K562 (cell line): ENCODE results near the gene CHRNE. TPM values are rescaled to one million over a fixed set of nuclear protein-coding genes. Genes with fewer than 3 reads are reported as not detected.

ENCODE experiments used
- BACH1 ChIP-seq: fragments of 200-800 bp; sonication (Bioruptor generic); IDR thresholded peaks from 2 replicates; pipeline ENCODE4 v1.6.1; 2016; ENCODE audit warnings: missing genetic modification characterization, missing compliant biosample characterization
- CXXC5 ChIP-seq: fragments of 250-450 bp; sonication (Bioruptor Pico); IDR thresholded peaks from 2 replicates; pipeline ENCODE4 v1.8.0; 2022; ENCODE audit warnings: inconsistent platforms, mild to moderate bottlenecking, moderate library complexity
- EP400 ChIP-seq: fragments of 450-650 bp; IDR thresholded peaks from 2 replicates; pipeline ENCODE4 v1.6.1; 2017; ENCODE audit warnings: antibody characterized with exemption, mild to moderate bottlenecking, moderate library complexity
- FOXJ2 ChIP-seq: fragments of 200-800 bp; sonication (Bioruptor generic); IDR thresholded peaks from 2 replicates; pipeline ENCODE4 v1.6.1; 2016; ENCODE audit warnings: missing genetic modification characterization, missing compliant biosample characterization
- HIVEP1 ChIP-seq: fragments of 250-450 bp; sonication (Bioruptor Pico); IDR thresholded peaks from 2 replicates; pipeline ENCODE4 v1.4.0; 2020; ENCODE audit warnings: mild to moderate bottlenecking
- HNRNPLL ChIP-seq: fragments of 200-400 bp; formaldehyde crosslinking; IDR thresholded peaks from 2 replicates; pipeline ENCODE4 v1.6.1; 2017; ENCODE audit warnings: low read length, low read depth, mild to moderate bottlenecking; ENCODE audit not compliant: poor library complexity, severe bottlenecking
- KDM5B ChIP-seq: fragments of 200-600 bp; sonication (generic); IDR thresholded peaks from 2 replicates; pipeline ENCODE4 v1.6.1; 2012; ENCODE audit warnings: low read depth, mild to moderate bottlenecking, moderate library complexity, low read length, control low read depth, inconsistent platforms; ENCODE audit not compliant: insufficient replicate concordance
- RB1 ChIP-seq: fragments of 450-650 bp; IDR thresholded peaks from 2 replicates; pipeline ENCODE4 v1.6.1; 2017; ENCODE audit warnings: low read depth, mild to moderate bottlenecking
- SNAPC5 ChIP-seq: fragments of 250-450 bp; sonication (Bioruptor Pico); IDR thresholded peaks from 2 replicates; pipeline ENCODE4 v1.8.0; 2021; ENCODE audit warnings: moderate library complexity, mild to moderate bottlenecking, inconsistent platforms
- TBP ChIP-seq: optimal IDR thresholded peaks from 2 replicates; pipeline ENCODE3; 2011; ENCODE audit warnings: low read depth, low read length, improper control_type of control experiment
- TFAM ChIP-seq: fragments of 250-450 bp; sonication (Bioruptor Pico); conservative IDR thresholded peaks from 2 replicates; pipeline ENCODE4 v1.5.0; 2021; ENCODE audit warnings: mild to moderate bottlenecking, moderate library complexity
- USF1 ChIP-seq: sonication (generic); formaldehyde crosslinking; IDR thresholded peaks from 2 replicates; pipeline ENCODE4 v1.9.0; 2022; ENCODE audit warnings: mild to moderate bottlenecking, missing genetic modification reagents
- ZFX ChIP-seq: sonication (generic); formaldehyde crosslinking; IDR thresholded peaks from 2 replicates; pipeline ENCODE4 v1.8.0; 2022; ENCODE audit warnings: mild to moderate bottlenecking, missing genetic modification reagents, moderate library complexity
- ZKSCAN8 ChIP-seq: fragments of 200-800 bp; sonication (Bioruptor generic); IDR thresholded peaks from 2 replicates; pipeline ENCODE4 v1.6.1; 2016; ENCODE audit warnings: missing genetic modification characterization, missing compliant biosample characterization
- ZNF224 ChIP-seq: sonication (generic); formaldehyde crosslinking; IDR thresholded peaks from 2 replicates; pipeline ENCODE4 v1.8.0; 2022; ENCODE audit warnings: mild to moderate bottlenecking, missing genetic modification reagents
- ZNF583 ChIP-seq: fragments of 250-450 bp; sonication (Bioruptor Pico); IDR thresholded peaks from 2 replicates; pipeline ENCODE4 v1.4.0; 2020
- ZNF589 ChIP-seq: fragments of 200-800 bp; sonication (Bioruptor generic); IDR thresholded peaks from 2 replicates; pipeline ENCODE4 v1.6.1; 2016; ENCODE audit warnings: low read depth, missing genetic modification characterization, missing compliant biosample characterization
- ZNF785 ChIP-seq: fragments of 250-450 bp; sonication (Bioruptor Pico); IDR thresholded peaks from 2 replicates; pipeline ENCODE4 v1.4.0; 2020; ENCODE audit warnings: mild to moderate bottlenecking
- polyA plus RNA-seq, 8 experiments: library from polyadenylated mRNA; depleted of rRNA in 4 of 8; stranded (reverse) in 5 of 8; unstranded in 3 of 8; fragments of >200 nt; fragmentation: Nextera tagmentation in 2 of 8; fragmentation: Illumina TruSeq in 1 of 8; extraction: Ambion mirVana in 2 of 8; extraction: Trizol in 1 of 8; gene quantifications; 2 replicates each; pipeline versions ENCODE4 v1.2.1 to v1.2.3, GENCODE V29; 2011 to 2014; ENCODE audit warnings: inconsistent platforms in 1 of 8, missing spikeins in 1 of 8
- total RNA-seq, 7 experiments: library from RNA; depleted of rRNA in 6 of 7; stranded (reverse); fragments of >200 nt in 6 of 7; fragmentation: Illumina TruSeq in 2 of 7; extraction: Trizol in 2 of 7; gene quantifications; 2 replicates each; pipeline versions ENCODE4 v1.2.1 to v1.2.3, GENCODE V29; 2011 to 2021; ENCODE audit warnings: low replicate concordance in 1 of 7
- TF ChIP-seq, protein P1 (sequence below): sonication (generic); formaldehyde crosslinking; IDR thresholded peaks from 2 replicates; pipeline ENCODE4 v1.8.0; 2022; ENCODE audit warnings: mild to moderate bottlenecking, missing genetic modification reagents
- TF ChIP-seq, protein P2 (sequence below): fragments of 250-450 bp; sonication (Bioruptor Pico); IDR thresholded peaks from 2 replicates; pipeline ENCODE4 v1.8.0; 2022; ENCODE audit warnings: moderate library complexity, mild to moderate bottlenecking, inconsistent platforms

The CHRNE gene
- total and polyA plus RNA-seq, 9 of the 15 experiments (the other 6 are each of a cell fraction or from before 2014, with no cell fraction given) = not detected

GRCh38 chr17:4949321-4950074 is 46.6 kb upstream of the CHRNE start (continued):
- TF ChIP-seq, protein P1, sequence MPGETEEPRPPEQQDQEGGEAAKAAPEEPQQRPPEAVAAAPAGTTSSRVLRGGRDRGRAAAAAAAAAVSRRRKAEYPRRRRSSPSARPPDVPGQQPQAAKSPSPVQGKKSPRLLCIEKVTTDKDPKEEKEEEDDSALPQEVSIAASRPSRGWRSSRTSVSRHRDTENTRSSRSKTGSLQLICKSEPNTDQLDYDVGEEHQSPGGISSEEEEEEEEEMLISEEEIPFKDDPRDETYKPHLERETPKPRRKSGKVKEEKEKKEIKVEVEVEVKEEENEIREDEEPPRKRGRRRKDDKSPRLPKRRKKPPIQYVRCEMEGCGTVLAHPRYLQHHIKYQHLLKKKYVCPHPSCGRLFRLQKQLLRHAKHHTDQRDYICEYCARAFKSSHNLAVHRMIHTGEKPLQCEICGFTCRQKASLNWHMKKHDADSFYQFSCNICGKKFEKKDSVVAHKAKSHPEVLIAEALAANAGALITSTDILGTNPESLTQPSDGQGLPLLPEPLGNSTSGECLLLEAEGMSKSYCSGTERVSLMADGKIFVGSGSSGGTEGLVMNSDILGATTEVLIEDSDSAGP (CRISPR knock-in tag) = no peak
- TF ChIP-seq ZKSCAN8 (CRISPR knock-in tag) (no peak), TFAM (CRISPR knock-in tag) (no peak), KDM5B (no peak), TBP (peak; percentile 12), HNRNPLL (no peak), CXXC5 (CRISPR knock-in tag) (peak; percentile 56), EP400 (peak; percentile 79; the same call in 1 of the 2 replicates), ZNF785 (CRISPR knock-in tag) (no peak), ZNF583 (CRISPR knock-in tag) (0 out of 2 replicates have a peak, but pooled peaks have one; percentile 8), RB1 (peak; percentile 32; the same call in 1 of the 2 replicates), ZNF589 (CRISPR knock-in tag) (peak; percentile 70; the same call in 1 of the 2 replicates), ZFX (CRISPR knock-in tag) (no peak; the same call in 1 of the 2 replicates), BACH1 (tag) (no peak), FOXJ2 (no peak), HIVEP1 (no peak), ZNF224 (CRISPR knock-in tag) (no peak), SNAPC5 (CRISPR knock-in tag) (no peak), USF1 (CRISPR knock-in tag) (peak; percentile 57)
- TF ChIP-seq, protein P2, sequence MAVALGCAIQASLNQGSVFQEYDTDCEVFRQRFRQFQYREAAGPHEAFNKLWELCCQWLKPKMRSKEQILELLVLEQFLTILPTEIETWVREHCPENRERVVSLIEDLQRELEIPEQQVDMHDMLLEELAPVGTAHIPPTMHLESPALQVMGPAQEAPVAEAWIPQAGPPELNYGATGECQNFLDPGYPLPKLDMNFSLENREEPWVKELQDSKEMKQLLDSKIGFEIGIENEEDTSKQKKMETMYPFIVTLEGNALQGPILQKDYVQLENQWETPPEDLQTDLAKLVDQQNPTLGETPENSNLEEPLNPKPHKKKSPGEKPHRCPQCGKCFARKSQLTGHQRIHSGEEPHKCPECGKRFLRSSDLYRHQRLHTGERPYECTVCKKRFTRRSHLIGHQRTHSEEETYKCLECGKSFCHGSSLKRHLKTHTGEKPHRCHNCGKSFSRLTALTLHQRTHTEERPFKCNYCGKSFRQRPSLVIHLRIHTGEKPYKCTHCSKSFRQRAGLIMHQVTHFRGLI (CRISPR knock-in tag) = no peak
